ENCODE results near the gene ADAMTSL4. TPM values are rescaled to one million over a fixed set of nuclear protein-coding genes. Genes with fewer than 3 reads are reported as not detected.
"Not testable (repeated sequence)": the region's sequence is repeated elsewhere in the genome, so short reads cannot be mapped to it uniquely, and the experiment has no call there.

ADAMTSL4 gene
- total and polyA plus RNA-seq, 7 donors, result 7.4 to 109 (median 25.4) TPM

- peak overlapping the region; percentile 45 for H3K4me3 ChIP-seq
- H3K27me3 ChIP-seq (ENCODE audit: insufficient read depth in 3 of 3, low read length in 2 of 3), result no peaks in the 10 kb centered on the region
- DNase-seq (peak in 1 of 2 donors; percentile 58), ATAC-seq (no peak)
- WGBS, 3 donors, result 11 to 21% (median 11%) methylated on average over 3 of the region's 3 CpGs
- H3K36me3 ChIP-seq (ENCODE audit: insufficient read depth in 1 of 2, low read depth in 1 of 2), result peaks cover 0 to 12% of the 10 kb centered on the region in 2 donors
- TF ChIP-seq, protein P1, sequence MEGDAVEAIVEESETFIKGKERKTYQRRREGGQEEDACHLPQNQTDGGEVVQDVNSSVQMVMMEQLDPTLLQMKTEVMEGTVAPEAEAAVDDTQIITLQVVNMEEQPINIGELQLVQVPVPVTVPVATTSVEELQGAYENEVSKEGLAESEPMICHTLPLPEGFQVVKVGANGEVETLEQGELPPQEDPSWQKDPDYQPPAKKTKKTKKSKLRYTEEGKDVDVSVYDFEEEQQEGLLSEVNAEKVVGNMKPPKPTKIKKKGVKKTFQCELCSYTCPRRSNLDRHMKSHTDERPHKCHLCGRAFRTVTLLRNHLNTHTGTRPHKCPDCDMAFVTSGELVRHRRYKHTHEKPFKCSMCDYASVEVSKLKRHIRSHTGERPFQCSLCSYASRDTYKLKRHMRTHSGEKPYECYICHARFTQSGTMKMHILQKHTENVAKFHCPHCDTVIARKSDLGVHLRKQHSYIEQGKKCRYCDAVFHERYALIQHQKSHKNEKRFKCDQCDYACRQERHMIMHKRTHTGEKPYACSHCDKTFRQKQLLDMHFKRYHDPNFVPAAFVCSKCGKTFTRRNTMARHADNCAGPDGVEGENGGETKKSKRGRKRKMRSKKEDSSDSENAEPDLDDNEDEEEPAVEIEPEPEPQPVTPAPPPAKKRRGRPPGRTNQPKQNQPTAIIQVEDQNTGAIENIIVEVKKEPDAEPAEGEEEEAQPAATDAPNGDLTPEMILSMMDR (IDR thresholded peaks at IDR 0.05), result no peak
- peak overlapping the region; percentile 100 for H3K27ac ChIP-seq
- peaks cover 80% of the 10 kb centered on the region for H3K4me1 ChIP-seq
- intact Hi-C loops (cut with DNase I), result loop anchor here in 1 of 2 donors (5.0 to 10.0 kb wide), 2 partner anchors 127 to 405 kb away; partner anchors contain the start of genes CERS2 and GOLPH3L
- no peaks in the 10 kb centered on the region for H3K9me3 ChIP-seq
Measured at GRCh38 chr1:150567341-150567716, 18.1 kb downstream of the ADAMTSL4 start.

GRCh38 chr1:150567717-150568593, 18.7 kb downstream of the ADAMTSL4 start:
- no peaks in the 10 kb centered on the region for H3K9me3 ChIP-seq
- TF ChIP-seq, protein P1 (IDR thresholded peaks at IDR 0.05), result no peak
- 1 to 2% (median 2%) methylated on average over 10 of the region's 10 CpGs for WGBS, 3 donors
- no peaks in the 10 kb centered on the region for H3K27me3 ChIP-seq (ENCODE audit: insufficient read depth in 3 of 3, low read length in 2 of 3)
- peaks cover 80% of the 10 kb centered on the region for H3K4me1 ChIP-seq
- peaks cover 2 to 19% of the 10 kb centered on the region in 2 donors for H3K36me3 ChIP-seq (ENCODE audit: insufficient read depth in 1 of 2, low read depth in 1 of 2)
- DNase-seq (peak; percentile 82 to 92), ATAC-seq (peak; percentile 62 to 83 (median 73))
- peak overlapping the region; percentile 100 for H3K27ac ChIP-seq
- H3K4me3 ChIP-seq, result peak overlapping the region; percentile 45
- intact Hi-C loops (cut with DNase I), result loop anchor here in 1 of 2 donors (5.0 to 10.0 kb wide), 2 partner anchors 127 to 404 kb away; partner anchors contain the start of genes CERS2 and GOLPH3L

- Histone ChIP-seq H3K27ac (peak overlapping the region; percentile 100), H3K27me3 (ENCODE audit: insufficient read depth in 3 of 3, low read length in 2 of 3) (no peaks in the 10 kb centered on the region), H3K9me3 (no peaks in the 10 kb centered on the region), H3K4me3 (peak overlapping the region; percentile 45), H3K4me1 (peaks cover 80% of the 10 kb centered on the region), H3K36me3 (ENCODE audit: insufficient read depth in 1 of 2, low read depth in 1 of 2) (peaks cover 4 to 25% of the 10 kb centered on the region in 2 donors)
- DNase-seq (no peak), ATAC-seq (peak; percentile 9 to 33 (median 15))
- intact Hi-C loops (cut with DNase I), result loop anchor here in 1 of 2 donors (5.0 to 10.0 kb wide), 2 partner anchors 126 to 404 kb away; partner anchors contain the start of genes CERS2 and GOLPH3L
- TF ChIP-seq, protein P1 (IDR thresholded peaks at IDR 0.05), result no peak
Measured at GRCh38 chr1:150568594-150568966, 19.4 kb downstream of the ADAMTSL4 start.

- Histone ChIP-seq H3K4me1 (peaks cover 56% of the 10 kb centered on the region), H3K36me3 (ENCODE audit: insufficient read depth in 1 of 2, low read depth in 1 of 2) (peaks cover 18 to 70% of the 10 kb centered on the region in 2 donors), H3K4me3 (peak overlapping the region; percentile 92), H3K27me3 (ENCODE audit: insufficient read depth in 3 of 3, low read length in 2 of 3) (no peaks in the 10 kb centered on the region), H3K9me3 (no peaks in the 10 kb centered on the region), H3K27ac (peak overlapping the region; percentile 100)
- intact Hi-C loops (cut with DNase I), result no loop called here
- no peak for DNase-seq
- ATAC-seq, result no peak
- TF ChIP-seq, protein P1 (IDR thresholded peaks at IDR 0.05), result no peak
- WGBS, 3 donors, result 25 to 63% (median 32%) methylated on average over 4 of the region's 4 CpGs
Measured at GRCh38 chr1:150572918-150573647, 23.9 kb downstream of the ADAMTSL4 start.

DNA sequence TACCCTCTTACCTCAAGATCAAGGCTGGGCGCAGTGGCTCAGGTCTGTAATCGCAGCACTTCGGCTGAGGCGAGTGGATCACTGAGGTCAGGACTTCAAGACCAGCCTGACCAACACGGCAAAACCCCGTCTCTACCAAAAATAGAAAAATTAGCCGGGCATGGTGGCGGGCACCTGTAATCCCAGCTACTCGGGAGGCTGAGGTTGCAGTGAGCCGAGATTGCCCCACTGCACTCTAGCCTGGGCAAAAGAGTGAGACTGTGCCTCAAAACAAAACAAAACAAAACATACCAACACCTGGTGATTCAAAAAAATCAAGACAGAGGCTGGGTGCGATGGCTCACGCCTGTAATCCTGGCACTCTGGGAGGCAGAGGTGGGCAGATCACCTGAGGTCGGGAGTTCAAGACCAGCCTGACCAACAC, 24.5 kb downstream of the ADAMTSL4 start:
- peaks cover 51% of the 10 kb centered on the region for H3K4me1 ChIP-seq
- intact Hi-C loops (cut with DNase I); ATAC-seq; H3K9me3 ChIP-seq; H3K27me3 ChIP-seq (ENCODE audit: insufficient read depth in 3 of 3, low read length in 2 of 3): not testable (repeated sequence)
- peak overlapping the region; percentile 100 for H3K27ac ChIP-seq
- DNase-seq, result peak in 1 of 2 donors; percentile 46
- WGBS, 3 donors, result 47 to 76% (median 51%) methylated on average over 13 of the region's 13 CpGs
- peaks cover 18 to 73% of the 10 kb centered on the region in 2 donors for H3K36me3 ChIP-seq (ENCODE audit: insufficient read depth in 1 of 2, low read depth in 1 of 2)
- peak overlapping the region; percentile 92 for H3K4me3 ChIP-seq

Measured in psoas muscle (tissue), 8 donors.